GM20431 (cell line): Measurements from ENCODE around the gene CACNA1I.

Experiments
- in situ Hi-C: fragments of 300-500 bp; cut with MseI, MboI; formaldehyde crosslinking; loops from one replicate; pipeline ENCODE4 v1.15.0; 2020; ENCODE audit warnings: low sequenced_read_pairs; ENCODE audit not compliant: unreplicated experiment

Gene CACNA1I

DNA sequence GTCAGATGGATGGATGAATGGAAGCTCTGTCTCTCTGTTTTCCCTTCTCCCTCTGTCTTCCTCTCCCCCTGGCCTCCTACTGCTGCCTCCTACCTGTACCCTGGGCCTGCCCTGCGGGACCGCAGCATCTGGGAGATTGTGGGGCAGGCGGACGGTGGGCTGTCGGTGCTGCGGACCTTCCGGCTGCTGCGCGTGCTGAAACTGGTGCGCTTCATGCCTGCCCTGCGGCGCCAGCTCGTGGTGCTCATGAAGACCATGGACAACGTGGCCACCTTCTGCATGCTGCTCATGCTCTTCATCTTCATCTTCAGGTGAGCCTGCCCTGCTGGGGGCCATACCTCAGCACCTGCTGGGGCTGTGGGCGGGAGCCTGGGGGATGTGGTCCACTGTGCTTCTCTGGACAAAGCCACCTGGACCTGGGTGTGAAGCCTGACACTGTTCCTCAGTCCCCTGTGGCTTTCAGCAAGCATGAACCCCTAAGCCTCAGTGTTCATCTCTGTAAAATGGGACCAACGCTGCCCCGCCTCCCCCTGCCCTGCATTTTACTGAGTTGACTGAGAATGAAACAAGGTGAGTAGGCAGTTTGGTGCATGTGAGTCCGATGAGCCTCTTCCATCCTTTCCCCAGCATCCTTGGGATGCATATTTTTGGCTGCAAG lies 88.4 kb downstream of the CACNA1I start:
- in situ Hi-C loops = no loop called here

DNA sequence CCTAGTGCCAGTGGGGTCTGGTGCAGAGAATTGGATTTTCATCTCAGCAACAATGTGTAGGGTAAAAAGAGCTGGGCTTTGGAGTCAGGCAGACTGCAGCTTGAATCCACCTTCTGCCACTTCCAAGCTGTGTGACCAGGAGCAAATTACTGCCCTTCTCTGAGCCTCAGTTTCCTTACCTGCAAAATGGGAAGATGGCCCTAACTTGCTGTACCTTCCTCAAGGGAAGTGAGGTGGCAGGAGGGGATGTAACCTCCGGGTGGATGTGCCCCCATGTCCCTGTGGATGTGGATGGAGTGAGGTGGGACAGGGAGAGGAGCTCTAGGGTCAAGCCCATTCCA lies 90.9 kb downstream of the CACNA1I start:
- in situ Hi-C loops = no loop called here

DNA sequence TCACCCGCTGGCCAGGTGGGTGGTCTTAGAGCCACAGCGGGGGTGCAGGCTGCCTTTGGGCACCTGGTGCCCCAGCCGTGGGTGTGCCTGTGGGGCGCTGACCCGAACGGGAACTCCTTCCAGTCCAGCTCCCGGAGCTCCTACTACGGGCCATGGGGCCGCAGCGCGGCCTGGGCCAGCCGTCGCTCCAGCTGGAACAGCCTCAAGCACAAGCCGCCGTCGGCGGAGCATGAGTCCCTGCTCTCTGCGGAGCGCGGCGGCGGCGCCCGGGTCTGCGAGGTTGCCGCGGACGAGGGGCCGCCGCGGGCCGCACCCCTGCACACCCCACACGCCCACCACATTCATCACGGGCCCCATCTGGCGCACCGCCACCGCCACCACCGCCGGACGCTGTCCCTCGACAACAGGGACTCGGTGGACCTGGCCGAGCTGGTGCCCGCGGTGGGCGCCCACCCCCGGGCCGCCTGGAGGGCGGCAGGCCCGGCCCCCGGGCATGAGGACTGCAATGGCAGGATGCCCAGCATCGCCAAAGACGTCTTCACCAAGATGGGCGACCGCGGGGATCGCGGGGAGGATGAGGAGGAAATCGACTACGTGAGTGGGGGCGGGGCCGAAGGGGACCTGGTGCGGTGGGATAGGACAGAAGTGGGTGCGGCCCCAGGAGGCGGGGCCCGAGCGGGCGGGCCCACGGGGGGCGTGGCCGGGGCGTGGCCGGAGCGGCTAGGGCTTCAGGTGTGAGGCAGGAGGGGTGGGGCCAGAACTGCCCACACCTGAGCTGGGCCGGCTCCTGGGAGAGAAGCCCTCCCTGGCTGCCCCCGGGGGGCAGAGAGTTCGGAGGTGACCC lies 91.5 kb downstream of the CACNA1I start:
- in situ Hi-C loops = no loop called here

DNA sequence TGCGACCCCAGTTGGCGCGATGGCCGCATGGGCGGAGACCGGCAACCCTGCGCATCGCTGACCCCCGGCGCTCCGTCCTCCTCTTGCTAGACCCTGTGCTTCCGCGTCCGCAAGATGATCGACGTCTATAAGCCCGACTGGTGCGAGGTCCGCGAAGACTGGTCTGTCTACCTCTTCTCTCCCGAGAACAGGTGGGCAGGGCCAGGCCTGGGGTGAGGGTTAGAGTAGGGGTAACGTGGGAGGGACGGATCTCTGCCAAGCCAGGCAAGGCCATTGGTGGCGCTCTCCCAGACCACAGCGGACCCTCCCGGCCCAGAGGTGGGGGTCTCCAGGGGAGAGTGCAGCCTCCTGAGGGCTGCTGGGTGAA lies 92.1 kb downstream of the CACNA1I start:
- in situ Hi-C loops = no loop called here

DNA sequence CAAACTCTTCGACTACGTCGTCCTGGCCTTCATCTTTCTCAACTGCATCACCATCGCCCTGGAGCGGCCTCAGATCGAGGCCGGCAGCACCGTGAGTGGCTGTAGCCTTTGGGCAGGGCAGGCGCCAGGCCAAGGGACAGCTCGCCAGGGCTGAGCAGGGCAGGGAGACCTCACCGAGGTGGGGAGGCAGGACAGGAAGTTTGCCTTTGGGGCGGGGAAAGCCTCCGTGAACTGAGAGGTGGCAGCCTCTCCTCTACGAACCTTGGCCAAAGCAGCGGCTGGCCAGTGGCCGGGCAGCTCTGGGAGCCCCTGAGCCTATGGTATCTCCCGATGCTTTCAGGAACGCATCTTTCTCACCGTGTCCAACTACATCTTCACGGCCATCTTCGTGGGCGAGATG lies 93.2 kb downstream of the CACNA1I start:
- in situ Hi-C loops = no loop called here

DNA sequence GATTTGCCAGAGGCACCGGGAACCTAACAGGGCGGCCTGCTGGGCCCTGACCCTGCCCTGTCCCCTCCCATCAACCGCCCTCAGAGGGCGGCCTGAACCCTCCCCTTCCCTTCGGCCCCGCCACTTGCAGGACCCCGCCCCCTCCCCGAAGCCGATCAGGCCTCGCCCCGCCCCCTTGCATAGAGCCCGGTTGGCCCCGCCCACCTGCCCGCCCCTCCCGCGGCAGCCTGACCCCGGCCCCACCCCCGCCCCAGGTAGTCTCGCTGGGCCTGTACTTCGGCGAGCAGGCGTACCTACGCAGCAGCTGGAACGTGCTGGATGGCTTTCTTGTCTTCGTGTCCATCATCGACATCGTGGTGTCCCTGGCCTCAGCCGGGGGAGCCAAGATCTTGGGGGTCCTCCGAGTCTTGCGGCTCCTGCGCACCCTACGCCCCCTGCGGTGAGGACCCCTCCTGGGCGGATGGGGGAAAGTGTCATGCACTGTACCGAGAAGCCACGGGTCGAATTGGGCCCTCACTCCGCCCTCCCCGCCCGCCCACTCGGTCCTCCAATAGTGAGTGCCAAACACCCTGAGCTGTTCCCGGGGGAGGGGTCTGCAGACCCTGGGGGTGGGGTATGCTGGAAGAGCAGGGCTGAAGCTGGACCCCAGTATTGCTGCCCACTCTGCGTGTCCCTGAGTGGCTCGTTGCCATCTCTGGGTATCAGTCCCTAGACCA lies 94.1 kb downstream of the CACNA1I start:
- in situ Hi-C loops = no loop called here

DNA sequence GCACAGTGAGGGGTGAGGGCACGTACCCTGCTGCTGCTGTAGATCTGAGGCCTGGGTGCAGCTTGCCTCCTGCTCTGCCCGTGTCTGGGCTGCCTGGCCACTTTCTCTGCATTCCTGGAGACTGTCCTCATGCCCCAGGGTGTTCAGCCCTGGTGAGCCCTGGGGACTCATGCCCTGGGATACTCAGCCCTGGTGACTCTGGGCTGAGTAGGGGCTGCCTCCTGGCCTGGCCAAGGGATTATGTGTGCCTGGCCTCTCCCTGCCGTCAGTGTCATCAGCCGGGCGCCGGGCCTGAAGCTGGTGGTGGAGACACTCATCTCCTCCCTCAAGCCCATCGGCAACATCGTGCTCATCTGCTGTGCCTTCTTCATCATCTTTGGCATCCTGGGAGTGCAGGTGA lies 94.7 kb downstream of the CACNA1I start:
- in situ Hi-C loops = no loop called here

DNA sequence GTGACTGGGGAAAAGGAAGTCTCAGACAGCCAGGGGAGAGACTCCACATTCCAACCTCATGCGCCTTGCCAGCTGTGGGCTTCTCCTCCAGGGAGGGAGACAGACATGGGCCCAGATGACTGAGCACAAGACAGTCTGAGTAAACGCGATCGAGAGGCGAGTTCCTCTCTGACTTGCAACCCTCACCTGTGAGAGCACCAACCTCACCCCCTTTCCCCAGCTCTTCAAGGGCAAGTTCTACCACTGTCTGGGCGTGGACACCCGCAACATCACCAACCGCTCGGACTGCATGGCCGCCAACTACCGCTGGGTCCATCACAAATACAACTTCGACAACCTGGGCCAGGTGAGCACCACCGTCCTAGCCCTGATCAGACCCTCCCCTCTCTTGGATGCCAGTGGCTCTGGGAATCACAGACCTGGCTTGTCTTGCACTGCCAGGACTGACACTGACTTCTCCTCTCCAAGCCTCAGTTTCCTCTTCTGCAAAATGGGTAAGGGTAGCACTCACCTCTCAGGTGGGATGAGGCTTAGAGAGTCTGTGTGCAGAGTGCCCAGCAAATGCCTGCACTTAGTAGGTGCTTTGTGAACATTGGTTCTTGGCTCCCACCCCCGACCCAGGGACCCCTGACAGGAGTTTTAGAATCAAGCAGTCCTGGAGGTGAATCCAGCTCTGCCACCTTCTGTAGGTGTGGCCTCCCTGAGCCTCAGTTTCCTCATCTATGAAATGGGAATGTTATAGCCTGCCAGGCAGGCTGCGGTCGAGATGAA lies 95.3 kb downstream of the CACNA1I start:
- in situ Hi-C loops = no loop called here

DNA sequence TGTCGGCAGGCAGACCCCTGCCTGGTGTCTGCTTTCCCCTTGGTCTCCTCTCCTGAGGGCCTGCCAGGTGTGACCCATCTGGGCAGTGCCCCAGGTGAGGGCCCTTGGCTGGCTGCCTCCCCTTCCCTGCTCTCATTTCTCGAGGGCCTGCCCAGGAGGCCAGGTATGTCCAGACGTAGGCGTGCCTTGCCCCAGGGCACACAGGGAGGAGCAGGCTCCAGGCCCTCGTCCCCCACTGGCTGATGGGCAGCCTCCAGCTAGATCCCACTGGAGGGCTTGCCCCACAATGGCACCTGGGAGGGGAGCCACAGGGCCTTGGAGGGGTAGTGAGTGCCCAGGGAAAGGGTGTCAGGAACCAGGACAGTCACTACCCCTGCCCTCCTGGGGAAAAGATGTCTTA lies 95.9 kb downstream of the CACNA1I start:
- in situ Hi-C loops = no loop called here

DNA sequence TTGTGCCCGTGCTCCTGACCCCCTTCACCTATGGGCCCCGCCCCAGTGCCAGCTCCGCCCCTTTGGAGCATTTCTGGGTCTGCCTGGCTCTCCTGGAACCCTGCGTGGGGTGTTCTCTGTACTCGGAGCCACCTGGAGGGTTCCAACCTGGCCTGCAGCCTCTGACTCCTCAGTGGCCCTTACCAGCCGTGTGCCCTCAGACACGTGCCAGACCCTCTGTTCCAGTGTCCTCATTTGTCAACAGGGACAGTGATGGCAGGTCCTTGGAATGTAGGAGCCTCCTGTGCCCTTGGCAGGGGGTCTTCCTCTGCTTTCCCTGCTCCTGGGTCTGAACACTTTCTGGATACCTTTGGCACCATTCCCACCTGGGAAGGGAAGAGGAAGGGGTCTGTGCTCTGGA lies 96.4 kb downstream of the CACNA1I start:
- in situ Hi-C loops = no loop called here

DNA sequence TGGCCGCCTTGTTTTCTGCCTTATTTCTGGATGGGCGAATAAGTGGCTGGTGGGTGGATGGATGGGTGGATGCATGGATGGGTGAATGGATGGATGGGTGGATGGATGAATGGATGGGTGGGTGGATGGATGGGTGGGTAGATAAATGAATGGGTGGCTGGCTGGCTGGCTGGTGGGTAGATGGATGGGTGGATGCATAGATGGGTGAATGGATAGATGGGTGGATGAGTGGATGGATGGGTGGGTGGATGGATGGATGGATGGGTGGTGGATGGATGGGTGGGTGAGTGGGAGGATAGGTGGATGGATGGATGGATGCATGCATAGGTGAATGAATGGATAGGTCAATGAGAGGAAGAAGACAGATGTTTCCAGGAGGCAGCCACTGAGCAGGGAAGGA lies 98.9 kb downstream of the CACNA1I start:
- in situ Hi-C loops = no loop called here

DNA sequence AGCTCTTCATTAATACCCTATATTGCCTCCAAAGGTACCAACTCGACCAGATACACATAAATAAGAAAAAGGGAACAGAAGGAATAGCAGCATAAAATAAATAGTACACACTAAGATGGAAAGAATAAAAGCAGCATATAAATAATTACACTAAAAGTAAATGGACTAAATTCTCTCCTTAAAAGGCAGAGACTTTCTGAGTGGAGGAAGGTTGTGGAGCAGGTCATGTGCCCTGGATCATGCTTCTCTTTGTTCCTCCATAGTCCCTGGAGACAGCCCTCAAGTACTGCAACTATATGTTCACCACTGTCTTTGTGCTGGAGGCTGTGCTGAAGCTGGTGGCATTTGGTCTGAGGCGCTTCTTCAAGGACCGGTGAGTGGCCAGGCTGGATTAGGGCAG lies 101.4 kb downstream of the CACNA1I start:
- in situ Hi-C loops = no loop called here

DNA sequence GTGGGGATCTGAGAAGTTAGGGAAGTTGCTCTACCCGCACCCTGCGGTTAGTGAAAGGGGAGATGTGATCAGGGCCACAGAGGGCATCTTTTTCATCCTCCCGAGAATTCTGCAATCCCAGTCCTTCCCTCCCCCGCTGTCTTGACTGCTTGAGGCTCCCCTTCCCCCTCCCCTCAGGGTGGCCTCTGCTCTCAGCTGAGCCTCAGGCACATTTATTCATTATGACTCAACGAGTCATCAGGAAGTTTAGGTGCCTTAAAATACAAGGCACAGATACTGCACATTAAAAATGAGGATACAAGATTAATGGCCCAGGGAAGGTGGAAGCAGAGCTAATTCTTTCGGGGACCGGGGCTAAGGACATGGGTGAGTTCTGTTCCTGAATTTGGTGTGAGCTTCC lies 104.0 kb downstream of the CACNA1I start:
- in situ Hi-C loops = no loop called here

DNA sequence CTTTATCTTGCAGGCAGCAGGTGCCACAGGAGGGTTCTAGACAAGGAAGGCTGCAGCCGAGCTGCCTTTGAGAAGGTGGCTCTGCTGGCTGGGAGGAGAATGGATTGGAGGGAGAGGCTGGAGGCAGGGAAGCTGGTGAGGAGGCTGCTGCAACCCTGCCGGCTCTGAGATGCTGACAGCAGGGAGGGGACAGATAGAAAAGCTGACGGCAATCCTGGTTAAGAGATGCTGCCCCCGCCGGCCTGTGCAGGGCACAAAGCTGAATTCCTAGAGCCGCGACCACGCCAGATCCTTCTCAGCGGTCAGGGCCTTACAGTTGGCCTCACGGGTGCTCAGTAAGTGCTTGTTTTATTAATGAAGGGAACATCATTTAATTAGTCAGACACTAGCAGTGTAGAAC lies 105.4 kb downstream of the CACNA1I start:
- in situ Hi-C loops = no loop called here

DNA sequence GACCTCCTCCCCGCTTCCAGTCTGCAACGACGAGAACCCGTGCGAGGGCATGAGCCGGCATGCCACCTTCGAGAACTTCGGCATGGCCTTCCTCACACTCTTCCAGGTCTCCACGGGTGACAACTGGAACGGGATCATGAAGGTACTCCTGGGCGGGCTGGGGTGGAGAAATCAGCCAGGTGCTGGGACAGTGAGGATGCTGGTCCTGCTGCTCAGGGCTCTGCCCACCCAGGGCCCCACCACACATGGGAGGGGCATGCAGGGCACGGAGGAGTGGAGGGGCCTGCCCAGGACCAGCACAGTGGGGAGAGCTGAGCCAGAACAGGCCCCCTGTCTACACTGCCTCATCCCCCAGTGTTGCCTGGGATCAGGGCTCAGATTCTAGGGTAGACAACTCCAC lies 107.4 kb downstream of the CACNA1I start:
- in situ Hi-C loops = no loop called here

DNA sequence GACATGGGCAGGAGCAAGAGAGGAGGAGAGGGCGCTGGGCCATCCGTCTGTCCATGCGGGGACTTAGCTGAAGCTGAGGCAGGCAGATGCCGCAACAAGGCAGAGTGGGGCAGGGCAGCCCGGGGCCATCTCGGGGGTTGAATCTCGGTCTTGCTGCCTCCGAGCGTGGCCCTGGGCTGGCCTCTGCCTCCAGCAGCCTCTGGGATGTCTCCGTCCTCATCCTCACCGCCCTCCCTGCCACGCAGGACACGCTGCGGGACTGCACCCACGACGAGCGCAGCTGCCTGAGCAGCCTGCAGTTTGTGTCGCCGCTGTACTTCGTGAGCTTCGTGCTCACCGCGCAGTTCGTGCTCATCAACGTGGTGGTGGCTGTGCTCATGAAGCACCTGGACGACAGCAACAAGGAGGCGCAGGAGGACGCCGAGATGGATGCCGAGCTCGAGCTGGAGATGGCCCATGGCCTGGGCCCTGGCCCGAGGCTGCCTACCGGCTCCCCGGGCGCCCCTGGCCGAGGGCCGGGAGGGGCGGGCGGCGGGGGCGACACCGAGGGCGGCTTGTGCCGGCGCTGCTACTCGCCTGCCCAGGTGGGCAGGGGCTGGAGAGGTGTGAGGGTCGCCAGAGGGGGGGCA lies 108.4 kb downstream of the CACNA1I start:
- in situ Hi-C loops = no loop called here

DNA sequence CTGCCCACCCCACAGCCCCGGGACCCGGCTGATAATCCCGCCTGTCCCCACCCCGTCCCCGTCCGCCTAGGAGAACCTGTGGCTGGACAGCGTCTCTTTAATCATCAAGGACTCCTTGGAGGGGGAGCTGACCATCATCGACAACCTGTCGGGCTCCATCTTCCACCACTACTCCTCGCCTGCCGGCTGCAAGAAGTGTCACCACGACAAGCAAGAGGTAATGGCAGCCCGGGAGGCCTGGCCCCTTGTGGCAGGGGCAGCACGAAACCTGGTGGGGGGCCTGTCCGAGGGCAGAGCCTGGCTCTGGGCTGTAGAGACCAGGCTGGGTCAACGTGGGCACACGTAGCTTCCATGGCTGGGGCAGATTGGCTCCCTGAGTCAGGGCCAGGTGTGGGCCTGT lies 109.1 kb downstream of the CACNA1I start:
- in situ Hi-C loops = no loop called here

DNA sequence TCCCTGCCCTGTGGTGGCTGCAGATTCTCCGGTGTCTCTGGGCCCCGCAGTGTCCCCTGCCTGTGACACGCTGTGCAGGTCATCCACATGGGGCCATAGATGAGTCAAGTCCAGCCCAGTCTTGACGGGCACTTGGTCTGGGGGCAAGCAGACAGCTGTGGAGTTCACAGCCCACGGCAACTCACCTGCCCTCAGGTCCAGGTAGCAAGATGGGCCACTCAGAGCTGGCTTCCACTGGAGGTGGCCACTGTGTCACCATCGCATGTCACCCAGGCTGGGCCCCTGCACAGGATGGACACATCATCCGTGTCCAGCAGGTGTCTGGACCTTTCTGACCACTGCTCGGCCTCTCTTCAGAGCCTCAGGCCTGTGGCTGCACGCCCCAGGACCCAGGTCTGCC lies 109.9 kb downstream of the CACNA1I start:
- in situ Hi-C loops = no loop called here

DNA sequence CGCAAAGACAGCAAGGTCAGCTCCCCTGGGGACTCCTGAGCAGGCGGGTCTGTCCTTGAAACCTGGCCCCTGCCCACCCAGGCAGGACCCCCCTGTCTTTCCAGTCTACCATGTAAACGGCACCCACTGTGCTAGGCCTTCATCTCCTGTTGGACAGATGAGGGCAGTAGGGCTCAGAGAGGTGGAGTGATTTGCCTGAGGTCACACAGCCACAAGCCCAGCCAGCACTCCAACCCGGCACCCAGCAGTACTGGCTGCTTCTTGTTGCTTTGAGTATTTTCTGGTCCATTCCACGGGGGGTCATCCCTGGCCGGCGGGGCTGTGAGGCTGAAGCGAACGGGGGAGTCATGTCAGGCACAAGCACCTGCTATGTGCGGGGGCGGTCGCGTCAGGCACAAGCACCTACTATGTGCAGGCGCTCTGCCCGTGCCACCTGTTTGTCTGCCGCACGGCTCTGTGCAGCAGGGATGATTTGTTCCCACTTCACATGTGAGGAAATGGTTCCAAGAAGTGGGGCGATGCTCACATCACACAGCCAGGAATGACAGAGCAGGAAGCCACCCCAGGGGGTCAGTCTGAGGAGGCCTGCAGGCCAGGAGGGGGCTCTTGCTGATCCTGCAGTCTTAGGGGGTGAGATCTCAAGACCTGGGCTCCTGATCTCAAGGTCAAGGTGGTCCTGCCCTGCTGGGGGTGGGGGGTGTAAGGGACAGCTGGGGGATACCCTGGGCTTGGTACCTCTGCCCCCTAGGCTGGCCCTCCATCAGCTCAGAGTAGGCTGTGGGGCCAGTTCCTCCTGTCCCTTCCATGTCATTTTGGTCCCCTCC lies 110.7 kb downstream of the CACNA1I start:
- in situ Hi-C loops = no loop called here
